Thoracic aorta (tissue), 2 donors: ENCODE data around the gene CIB4. TPM values are rescaled to one million over a fixed set of nuclear protein-coding genes. Genes with fewer than 3 reads are reported as not detected.

Experiments
- ATAC-seq: fragments of 150-250 bp; one replicate; pipeline ENCODE4 v1.8.0; 2017; ENCODE audit warnings: low read depth; ENCODE audit not compliant: insufficient number of reproducible peaks, low FRiP score
- DNase-seq: peaks from one replicate; pipeline ENCODE4 v3.0.0-alpha.2; 2020; ENCODE audit warnings: low spot score
- H3K27ac ChIP-seq, 2 donors: fragments of 200-600 bp; sonication (generic); 1 replicate in 1 of 2; 2 replicates in 1 of 2; pipeline ENCODE4 v1.5.1; 2016; ENCODE audit warnings: mild to moderate bottlenecking in 2 of 2, moderate library complexity in 2 of 2
- H3K27me3 ChIP-seq: fragments of 200-600 bp; sonication (generic); replicated peaks from 2 replicates; pipeline ENCODE4 v1.6.0; 2016; ENCODE audit warnings: mild to moderate bottlenecking; ENCODE audit not compliant: insufficient read depth
- H3K36me3 ChIP-seq: fragments of 200-600 bp; sonication (generic); one replicate; pipeline ENCODE4 v1.5.1; 2016
- H3K4me1 ChIP-seq, 2 donors: fragments of 200-600 bp; sonication (generic); 1 replicate in 1 of 2; 2 replicates in 1 of 2; pipeline versions ENCODE4 v1.5.1 to v1.6.0; 2016; ENCODE audit warnings: low read depth in 2 of 2, mild to moderate bottlenecking in 1 of 2; ENCODE audit not compliant: control insufficient read depth in 1 of 2
- H3K4me3 ChIP-seq: fragments of 200-600 bp; sonication (generic); 2 replicates; pipeline ENCODE4 v1.5.1; 2016; ENCODE audit warnings: mild to moderate bottlenecking
- H3K9me3 ChIP-seq: fragments of 200-600 bp; sonication (generic); 2 replicates; pipeline ENCODE4 v1.5.1; 2016
- CTCF ChIP-seq: fragments of 200-600 bp; sonication (generic); IDR thresholded peaks from one replicate; pipeline ENCODE4 v1.5.1; 2019; ENCODE audit warnings: antibody characterized with exemption
- total RNA-seq, 2 donors: library from RNA; depleted of rRNA; stranded (reverse); fragments of >200 nt; gene quantifications; one replicate each; pipeline versions ENCODE4 v1.1.0 to v1.2.3, GENCODE V29; 2016

The CIB4 gene
- total RNA-seq, 2 donors from 2014 or later, result not detected

- DNase-seq (no peak), ATAC-seq (no peak)
- no peak overlapping the region for H3K27ac ChIP-seq
- no peaks in the 10 kb centered on the region for H3K4me1 ChIP-seq
- TF ChIP-seq CTCF, result no peak
- no peaks in the 10 kb centered on the region for H3K36me3 ChIP-seq
- H3K4me3 ChIP-seq, result no peak overlapping the region
- no peaks in the 10 kb centered on the region for H3K9me3 ChIP-seq
- no peaks in the 10 kb centered on the region for H3K27me3 ChIP-seq
Observed at GRCh38 chr2:26651799-26652198, 10.6 kb upstream of the CIB4 start.

- DNase-seq (no peak), ATAC-seq (no peak)
- no peak for TF ChIP-seq CTCF
- Histone ChIP-seq H3K36me3 (no peaks in the 10 kb centered on the region), H3K27ac (no peak overlapping the region), H3K4me1 (no peaks in the 10 kb centered on the region), H3K4me3 (no peak overlapping the region), H3K9me3 (no peaks in the 10 kb centered on the region), H3K27me3 (no peaks in the 10 kb centered on the region)
Observed at GRCh38 chr2:26651470-26651771, 10.3 kb upstream of the CIB4 start.

- Histone ChIP-seq H3K27ac (no peak overlapping the region), H3K36me3 (no peaks in the 10 kb centered on the region), H3K9me3 (no peaks in the 10 kb centered on the region), H3K4me3 (no peak overlapping the region), H3K27me3 (no peaks in the 10 kb centered on the region), H3K4me1 (no peaks in the 10 kb centered on the region)
- DNase-seq, result no peak
- no peak for ATAC-seq
- TF ChIP-seq CTCF, result no peak
Observed at GRCh38 chr2:26650713-26651469, 9.7 kb upstream of the CIB4 start.

GRCh38 chr2:26649992-26650712, 9.0 kb upstream of the CIB4 start:
- H3K4me1 ChIP-seq, result no peaks in the 10 kb centered on the region
- no peaks in the 10 kb centered on the region for H3K27me3 ChIP-seq
- DNase-seq (no peak), ATAC-seq (no peak)
- no peak overlapping the region for H3K27ac ChIP-seq
- H3K9me3 ChIP-seq, result no peaks in the 10 kb centered on the region
- no peak overlapping the region for H3K4me3 ChIP-seq
- TF ChIP-seq CTCF, result no peak
- no peaks in the 10 kb centered on the region for H3K36me3 ChIP-seq

GRCh38 chr2:26649322-26649721, 8.2 kb upstream of the CIB4 start:
- H3K27ac ChIP-seq, result no peak overlapping the region
- H3K4me3 ChIP-seq, result no peak overlapping the region
- no peak for TF ChIP-seq CTCF
- H3K36me3 ChIP-seq, result no peaks in the 10 kb centered on the region
- no peak for DNase-seq
- no peaks in the 10 kb centered on the region for H3K27me3 ChIP-seq
- no peak for ATAC-seq
- no peaks in the 10 kb centered on the region for H3K9me3 ChIP-seq
- H3K4me1 ChIP-seq, result no peaks in the 10 kb centered on the region
